H9 (cell line): ENCODE data around the gene TBC1D9. TPM values are rescaled to one million over a fixed set of nuclear protein-coding genes. Genes with fewer than 3 reads are reported as not detected.

Source experiments
- DNase-seq: peaks from one replicate; pipeline ENCODE4 v3.0.0-alpha.2; 2017
- H2AFZ ChIP-seq: one replicate; pipeline ENCODE4 v1.6.1; 2013; ENCODE audit warnings: mild to moderate bottlenecking, low read length, control low read depth, moderate library complexity
- H2AK5ac ChIP-seq: 2 replicates; pipeline ENCODE4 v1.6.1; 2013; ENCODE audit warnings: low read length, control low read depth, mixed read lengths; ENCODE audit not compliant: insufficient read length
- H2BK120ac ChIP-seq: one replicate; pipeline ENCODE4 v1.6.1; 2013; ENCODE audit warnings: low read depth, mild to moderate bottlenecking, low read length, control low read depth, inconsistent platforms; ENCODE audit not compliant: poor library complexity, severe bottlenecking
- H2BK12ac ChIP-seq: 2 replicates; pipeline ENCODE4 v1.6.1; 2013; ENCODE audit warnings: low read length, control low read depth, mixed read lengths, low read depth; ENCODE audit not compliant: insufficient read length
- H2BK15ac ChIP-seq: 2 replicates; pipeline ENCODE4 v1.6.1; 2013; ENCODE audit warnings: low read depth, low read length, control low read depth
- H2BK20ac ChIP-seq: one replicate; pipeline ENCODE4 v1.6.1; 2013; ENCODE audit warnings: low read depth, mild to moderate bottlenecking, low read length, control low read depth, inconsistent platforms; ENCODE audit not compliant: poor library complexity, severe bottlenecking
- H2BK5ac ChIP-seq: 2 replicates; pipeline ENCODE4 v1.6.1; 2013; ENCODE audit warnings: low read length, control low read depth, mixed read lengths; ENCODE audit not compliant: insufficient read length
- H3K14ac ChIP-seq: 2 replicates; pipeline ENCODE4 v1.6.1; 2013; ENCODE audit warnings: low read length, control low read depth; ENCODE audit not compliant: insufficient read depth
- H3K18ac ChIP-seq: 2 replicates; pipeline ENCODE4 v1.6.1; 2013; ENCODE audit warnings: low read depth, mild to moderate bottlenecking, mixed read lengths, low read length, control low read depth; ENCODE audit not compliant: insufficient read length
- H3K23ac ChIP-seq: 2 replicates; pipeline ENCODE4 v1.6.1; 2013; ENCODE audit warnings: low read length, control low read depth, mixed read lengths, low read depth; ENCODE audit not compliant: insufficient read length
- H3K23me2 ChIP-seq: 2 replicates; pipeline ENCODE4 v1.6.1; 2013; ENCODE audit warnings: low read depth, mild to moderate bottlenecking, mixed read lengths, low read length, control low read depth; ENCODE audit not compliant: insufficient read length, poor library complexity, severe bottlenecking
- H3K27ac ChIP-seq: 2 replicates; pipeline ENCODE4 v1.5.1; 2013; ENCODE audit warnings: low read length, control low read depth, mixed read lengths, low read depth; ENCODE audit not compliant: insufficient read length
- H3K27me3 ChIP-seq: 2 replicates; pipeline ENCODE4 v1.6.1; 2013; ENCODE audit warnings: low read length, control low read depth, inconsistent platforms; ENCODE audit not compliant: insufficient read depth
- H3K4ac ChIP-seq: 2 replicates; pipeline ENCODE4 v1.6.1; 2013; ENCODE audit warnings: low read depth, mild to moderate bottlenecking, control low read depth, inconsistent platforms, low read length, moderate library complexity
- H3K4me1 ChIP-seq: 2 replicates; pipeline ENCODE4 v1.6.1; 2013; ENCODE audit warnings: low read length, control low read depth, inconsistent platforms; ENCODE audit not compliant: insufficient read depth
- H3K4me2 ChIP-seq: 2 replicates; pipeline ENCODE4 v1.6.1; 2013; ENCODE audit warnings: low read length, control low read depth, mixed read lengths; ENCODE audit not compliant: insufficient read length, insufficient read depth
- H3K56ac ChIP-seq: 2 replicates; pipeline ENCODE4 v1.6.1; 2013; ENCODE audit warnings: low read depth, mild to moderate bottlenecking, mixed read lengths, low read length, control low read depth; ENCODE audit not compliant: insufficient read length
- H3K79me1 ChIP-seq: 2 replicates; pipeline ENCODE4 v1.6.1; 2013; ENCODE audit warnings: low read depth, mild to moderate bottlenecking, moderate library complexity, low read length, control low read depth, inconsistent platforms; ENCODE audit not compliant: insufficient read depth, poor library complexity, severe bottlenecking
- H3K79me2 ChIP-seq: 2 replicates; pipeline ENCODE4 v1.6.1; 2013; ENCODE audit warnings: low read length, control low read depth, inconsistent platforms; ENCODE audit not compliant: insufficient read depth
- H3K9ac ChIP-seq: 2 replicates; pipeline ENCODE4 v1.6.1; 2013; ENCODE audit warnings: low read length, control low read depth, mixed read lengths; ENCODE audit not compliant: insufficient read length; ENCODE audit errors: extremely low read depth
- H3K9me3 ChIP-seq: one replicate; pipeline ENCODE4 v1.6.1; 2013; ENCODE audit warnings: low read depth, low read length, inconsistent platforms; ENCODE audit not compliant: control insufficient read depth
- H3T11ph ChIP-seq: one replicate; pipeline ENCODE4 v1.6.1; 2013; ENCODE audit warnings: mild to moderate bottlenecking, low read length, control low read depth, inconsistent platforms
- H4K20me1 ChIP-seq: one replicate; pipeline ENCODE4 v1.6.1; 2013; ENCODE audit not compliant: control insufficient read depth, insufficient read length, insufficient read depth
- H4K5ac ChIP-seq: 2 replicates; pipeline ENCODE4 v1.6.1; 2013; ENCODE audit warnings: low read depth, mild to moderate bottlenecking, mixed read lengths, low read length, control low read depth; ENCODE audit not compliant: insufficient read length
- H4K8ac ChIP-seq: replicated peaks from 2 replicates; pipeline ENCODE4 v1.6.1; 2013; ENCODE audit warnings: low read length, control low read depth, mixed read lengths, low read depth; ENCODE audit not compliant: insufficient read length
- H4K91ac ChIP-seq: 2 replicates; pipeline ENCODE4 v1.6.1; 2013; ENCODE audit warnings: low read depth, mild to moderate bottlenecking, moderate library complexity, mixed read lengths, low read length, control low read depth; ENCODE audit not compliant: insufficient read length
- H3K27ac Mint-ChIP-seq, 3 experiments: 2 replicates in 2 of 3; 3 replicates in 1 of 3; pipeline ENCODE4 v1.8.0; 2020 to 2021; ENCODE audit warnings: mixed read lengths in 3 of 3, mild to moderate bottlenecking in 1 of 3, moderate library complexity in 1 of 3
- H3K27me3 Mint-ChIP-seq: 2 replicates; pipeline ENCODE4 v1.8.0; 2021; ENCODE audit warnings: low read depth, mild to moderate bottlenecking, moderate library complexity, mixed read lengths
- H3K36me3 Mint-ChIP-seq, 3 experiments: 2 replicates in 2 of 3; 3 replicates in 1 of 3; pipeline ENCODE4 v1.8.0; 2020 to 2021; ENCODE audit warnings: low read depth in 3 of 3, mixed read lengths in 3 of 3; ENCODE audit not compliant: insufficient read depth in 1 of 3
- H3K4me1 Mint-ChIP-seq, 2 experiments: 2 replicates each; pipeline ENCODE4 v1.8.0; 2020; ENCODE audit warnings: mixed read lengths in 2 of 2
- H3K4me3 Mint-ChIP-seq, 2 experiments: 2 replicates in 1 of 2; 3 replicates in 1 of 2; pipeline ENCODE4 v1.8.0; 2020 to 2021; ENCODE audit warnings: mild to moderate bottlenecking in 2 of 2, mixed read lengths in 2 of 2, moderate library complexity in 1 of 2
- H3K9me3 Mint-ChIP-seq, 2 experiments: 2 replicates in 1 of 2; 3 replicates in 1 of 2; pipeline ENCODE4 v1.8.0; 2020; ENCODE audit warnings: mild to moderate bottlenecking in 2 of 2, mixed read lengths in 2 of 2, moderate library complexity in 1 of 2
- CTCF ChIP-seq: fragments of 200-600 bp; sonication (generic); conservative IDR thresholded peaks from 3 replicates; pipeline ENCODE4 v1.8.0; 2021; ENCODE audit warnings: antibody characterized with exemption, mild to moderate bottlenecking
- WGBS: extraction: QIAGEN DNeasy Blood & Tissue Kit; methylation state at CpG from one replicate; pipeline ENCODE4 v1.1.7; 2013; ENCODE audit warnings: missing lambda C conversion rate, low lambda C conversion rate, mixed read lengths; ENCODE audit not compliant: insufficient read length; ENCODE audit errors: extremely low coverage; 5-methylcytosine and 5-hydroxymethylcytosine counted together
- total RNA-seq: library from RNA; stranded (reverse); gene quantifications from 2 replicates; pipeline ENCODE4 v1.2.1, GENCODE V29; 2021

TBC1D9 gene
- total RNA-seq, 1 experiment from 2014 or later, result 0.63 TPM

GRCh38 chr4:140755774-140756318 is 339 bp downstream of the TBC1D9 start:
- H3K27ac ChIP-seq, result no peak overlapping the region
- Mint-ChIP-seq H3K9me3 (no peaks in the 10 kb centered on the region; a peak in 1 of 5 replicates), H3K27ac (no peak overlapping the region), H3K27me3 (peaks cover 92% of the 10 kb centered on the region), H3K4me3 (peak overlapping the region; percentile 56 to 85), H3K36me3 (no peaks in the 10 kb centered on the region; a peak in 1 of 7 replicates), H3K4me1 (peaks cover 16% of the 10 kb centered on the region in 2 experiments)
- H4K5ac ChIP-seq, result no peak overlapping the region
- no peaks in the 10 kb centered on the region for H4K20me1 ChIP-seq
- no peak overlapping the region for H3K56ac ChIP-seq
- peak overlapping the region; percentile 34 for H3K4me2 ChIP-seq
- no peak overlapping the region for H3T11ph ChIP-seq
- DNase-seq, result peak; percentile 48
- WGBS, result no CpG with 5 or more reads among the region's 74 CpGs
- no peaks in the 10 kb centered on the region for H3K79me1 ChIP-seq
- H3K18ac ChIP-seq, result no peak overlapping the region
- no peak overlapping the region for H2BK5ac ChIP-seq
- H3K14ac ChIP-seq, result peak overlapping the region; percentile 60; the same call in 1 of the 2 replicates
- H2BK120ac ChIP-seq, result no peak overlapping the region
- no peaks in the 10 kb centered on the region for H3K9me3 ChIP-seq
- no peak overlapping the region for H4K8ac ChIP-seq
- no peaks in the 10 kb centered on the region for H3K79me2 ChIP-seq
- no peak overlapping the region for H2BK12ac ChIP-seq
- H2BK15ac ChIP-seq, result no peak overlapping the region
- no peak overlapping the region for H2BK20ac ChIP-seq
- no peak overlapping the region for H3K4ac ChIP-seq
- peaks cover 4% of the 10 kb centered on the region for H3K23me2 ChIP-seq
- TF ChIP-seq CTCF, result no peak
- H3K27me3 ChIP-seq, result peaks cover 31% of the 10 kb centered on the region
- no peak overlapping the region for H2AK5ac ChIP-seq
- no peak overlapping the region for H3K23ac ChIP-seq
- H3K9ac ChIP-seq, result no peak overlapping the region
- no peaks in the 10 kb centered on the region; the same call in 1 of the 2 replicates for H3K4me1 ChIP-seq
- H2AFZ ChIP-seq, result no peak overlapping the region
- no peak overlapping the region for H4K91ac ChIP-seq
